IPS DF 6.9 (cell line): ENCODE data around the gene GATAD2B.

Experiments
- DNase-seq: peaks from one replicate; pipeline ENCODE4 v3.0.0-alpha.2; 2013; ENCODE audit warnings: low read depth, low spot score
- H3K27ac ChIP-seq: one replicate; pipeline ENCODE4 v1.5.1; 2013; ENCODE audit warnings: low read length, control low read depth
- H3K27me3 ChIP-seq: 2 replicates; pipeline ENCODE4 v1.6.1; 2013; ENCODE audit warnings: mild to moderate bottlenecking, low read length; ENCODE audit not compliant: control insufficient read depth, insufficient read depth
- H3K36me3 ChIP-seq: 2 replicates; pipeline ENCODE4 v1.6.1; 2013; ENCODE audit warnings: low read length; ENCODE audit not compliant: control insufficient read depth, insufficient read depth
- H3K4me1 ChIP-seq: 2 replicates; pipeline ENCODE4 v1.6.1; 2013; ENCODE audit warnings: low read length; ENCODE audit not compliant: control insufficient read depth, insufficient read depth
- H3K4me3 ChIP-seq: 2 replicates; pipeline ENCODE4 v1.5.1; 2013; ENCODE audit warnings: mild to moderate bottlenecking, low read length
- H3K9me3 ChIP-seq: 2 replicates; pipeline ENCODE4 v1.6.1; 2013; ENCODE audit warnings: low read length, inconsistent platforms; ENCODE audit not compliant: control insufficient read depth, insufficient read depth
- WGBS: extraction: QIAGEN DNeasy Blood & Tissue Kit; methylation state at CpG from one replicate; pipeline ENCODE4 v1.1.7; 2013; ENCODE audit warnings: mixed read lengths, missing lambda C conversion rate; ENCODE audit not compliant: insufficient read length, insufficient coverage; 5-methylcytosine and 5-hydroxymethylcytosine counted together

The GATAD2B gene

GRCh38 chr1:153922972-153923925 lies at the start of gene GATAD2B:
Gene GATAD2B (minus strand): TSS chr1:153922972. CDS start chr1:153828347, 94,625 bp downstream.
- no peaks in the 10 kb centered on the region for H3K9me3 ChIP-seq
- peaks cover 2% of the 10 kb centered on the region; the same call in 1 of the 2 replicates for H3K4me1 ChIP-seq
- WGBS, result no CpG with 5 or more reads among the region's 53 CpGs
- 0 out of 2 replicates have a peak, but pooled peaks cover 4% of the 10 kb centered on the region for H3K36me3 ChIP-seq
- peak within 1 kb of the TSS; percentile 78 for H3K4me3 ChIP-seq
- H3K27ac ChIP-seq, result no peak within 1 kb of the TSS
- H3K27me3 ChIP-seq, result no peaks in the 10 kb centered on the region
- DNase-seq, result peak; percentile 99

DNA sequence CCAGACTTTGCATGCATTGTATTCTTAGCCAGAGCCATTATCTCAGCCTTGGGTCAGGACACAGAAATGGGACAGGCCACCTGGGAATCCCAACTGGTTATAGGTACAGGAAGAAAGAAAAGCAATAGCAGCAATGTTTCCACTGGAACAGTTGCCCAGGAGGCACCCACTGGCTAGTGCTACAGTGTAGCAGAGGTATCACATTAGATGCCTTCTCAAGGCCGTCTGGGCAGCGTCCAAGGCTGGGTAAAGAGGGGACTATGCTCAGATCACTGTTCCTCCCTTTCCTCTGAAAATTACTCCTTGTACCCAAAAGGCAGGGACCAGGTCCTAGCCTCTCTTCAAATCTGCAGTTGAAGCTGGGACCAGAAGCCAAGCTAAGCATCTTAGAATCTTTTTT lies 47.6 kb upstream of the GATAD2B start:
- no CpG with 5 or more reads among the region's 2 CpGs for WGBS
- Histone ChIP-seq H3K4me1 (no peaks in the 10 kb centered on the region), H3K9me3 (no peaks in the 10 kb centered on the region), H3K36me3 (peaks cover 7% of the 10 kb centered on the region; the same call in 1 of the 2 replicates), H3K4me3 (no peak overlapping the region), H3K27ac (no peak overlapping the region), H3K27me3 (no peaks in the 10 kb centered on the region)
- DNase-seq, result no peak

GRCh38 chr1:153968972-153969371 lies 46.2 kb upstream of the GATAD2B start:
- Histone ChIP-seq H3K27me3 (no peaks in the 10 kb centered on the region), H3K4me1 (no peaks in the 10 kb centered on the region), H3K9me3 (no peaks in the 10 kb centered on the region), H3K27ac (no peak overlapping the region), H3K36me3 (peaks cover 3% of the 10 kb centered on the region; the same call in 1 of the 2 replicates), H3K4me3 (no peak overlapping the region)
- DNase-seq, result no peak
- WGBS, result no CpG with 5 or more reads among the region's 2 CpGs

- Histone ChIP-seq H3K36me3 (no peaks in the 10 kb centered on the region; the same call in 1 of the 2 replicates), H3K4me1 (no peaks in the 10 kb centered on the region), H3K4me3 (peak overlapping the region; percentile 5; the same call in 1 of the 2 replicates), H3K9me3 (no peaks in the 10 kb centered on the region), H3K27me3 (no peaks in the 10 kb centered on the region), H3K27ac (no peak overlapping the region)
- no peak for DNase-seq
- no CpG with 5 or more reads among the region's 13 CpGs for WGBS
These were observed 45.6 kb upstream of the GATAD2B start for GRCh38 chr1:153968408-153968807.

DNA sequence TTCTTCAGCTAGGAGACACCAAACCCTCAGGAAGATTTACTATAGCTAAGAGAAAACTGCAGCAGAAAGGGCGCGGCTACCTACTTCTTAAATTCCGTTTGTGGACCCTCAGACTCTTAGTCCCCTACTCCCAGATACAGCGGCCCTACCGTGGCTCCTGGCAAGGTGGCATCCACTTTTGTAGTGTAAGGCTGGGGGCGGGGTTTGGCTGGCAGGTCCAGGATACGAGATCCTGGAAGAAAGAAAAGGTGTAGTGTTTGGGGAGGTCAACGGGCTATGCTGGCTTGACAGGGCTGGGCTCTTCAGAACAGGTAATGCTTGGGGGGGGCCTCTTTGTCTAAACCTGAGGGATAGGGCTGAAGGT lies 45.2 kb upstream of the GATAD2B start:
- WGBS, result no CpG with 5 or more reads among the region's 8 CpGs
- peak overlapping the region; percentile 19; the same call in 1 of the 2 replicates for H3K4me3 ChIP-seq
- H3K27ac ChIP-seq, result no peak overlapping the region
- DNase-seq, result no peak
- H3K4me1 ChIP-seq, result no peaks in the 10 kb centered on the region
- no peaks in the 10 kb centered on the region for H3K9me3 ChIP-seq
- no peaks in the 10 kb centered on the region for H3K36me3 ChIP-seq
- H3K27me3 ChIP-seq, result no peaks in the 10 kb centered on the region

DNA sequence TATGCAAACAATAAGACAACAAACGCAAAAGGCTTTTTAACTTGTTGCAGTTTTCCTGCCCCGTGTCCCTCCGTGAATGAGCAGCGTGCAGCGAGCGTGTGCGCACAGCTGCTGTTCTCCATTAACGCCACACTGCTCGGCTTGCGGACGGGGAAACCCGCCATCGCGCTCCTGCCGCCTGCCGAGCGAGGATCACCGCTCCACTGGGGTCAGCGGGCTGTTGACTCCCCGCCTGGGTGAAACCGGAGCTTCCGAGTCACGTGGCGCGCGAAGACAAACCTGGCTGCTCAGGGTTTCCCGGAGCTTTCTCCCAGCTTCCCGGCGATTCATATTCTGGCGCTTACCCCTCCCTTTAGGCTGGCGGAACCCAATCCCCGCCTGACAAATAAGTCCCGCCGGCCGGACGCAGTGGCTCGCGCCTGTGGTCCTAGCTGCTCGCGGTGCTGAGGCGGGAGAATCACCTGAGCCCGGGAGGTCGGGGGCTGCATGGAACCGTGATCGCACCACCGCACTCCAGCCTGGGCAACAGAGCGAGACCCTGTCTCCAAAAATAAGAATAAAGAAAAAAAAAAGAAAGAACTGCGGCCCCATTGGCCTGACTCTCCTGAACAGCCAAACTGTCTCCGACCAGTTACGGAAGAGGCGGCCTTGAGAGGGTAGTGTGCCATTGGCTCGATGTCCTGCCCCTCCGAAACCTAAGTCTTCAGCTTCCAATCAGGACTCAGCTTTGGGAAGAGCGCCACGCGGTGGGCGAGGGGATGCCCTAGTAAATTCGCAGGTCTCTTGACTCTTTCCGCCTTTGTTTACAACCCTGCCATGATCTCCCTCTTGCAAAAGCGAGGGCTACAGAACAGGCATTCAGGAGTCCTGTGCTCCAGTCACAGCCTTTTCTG lies 44.6 kb upstream of the GATAD2B start, which contains the start of gene CREB3L4:
CREB3L4 (plus strand) TSS at position 796 of the 893 bp plus-strand sequence. CDS start 624 bp downstream, outside the sequence.
- H3K4me1 ChIP-seq, result no peaks in the 10 kb centered on the region
- H3K27ac ChIP-seq, result peak within 1 kb of the TSS; percentile 13
- H3K4me3 ChIP-seq, result peak within 1 kb of the TSS; percentile 42; the same call in 1 of the 2 replicates
- WGBS, result no CpG with 5 or more reads among the region's 60 CpGs
- H3K9me3 ChIP-seq, result no peaks in the 10 kb centered on the region
- peak; percentile 97 for DNase-seq
- no peaks in the 10 kb centered on the region for H3K27me3 ChIP-seq
- H3K36me3 ChIP-seq, result no peaks in the 10 kb centered on the region

GRCh38 chr1:153963850-153964331 lies 41.1 kb upstream of the GATAD2B start:
- WGBS, result no CpG with 5 or more reads among the region's 22 CpGs
- H3K4me3 ChIP-seq, result peak overlapping the region; percentile 87; the same call in 1 of the 2 replicates
- no peak for DNase-seq
- H3K27ac ChIP-seq, result peak overlapping the region; percentile 36
- H3K36me3 ChIP-seq, result peaks cover 13% of the 10 kb centered on the region
- H3K27me3 ChIP-seq, result no peaks in the 10 kb centered on the region
- no peaks in the 10 kb centered on the region for H3K9me3 ChIP-seq
- H3K4me1 ChIP-seq, result no peaks in the 10 kb centered on the region; the same call in 1 of the 2 replicates

- no peaks in the 10 kb centered on the region; the same call in 1 of the 2 replicates for H3K4me1 ChIP-seq
- no peaks in the 10 kb centered on the region for H3K27me3 ChIP-seq
- no CpG with 5 or more reads among the region's 54 CpGs for WGBS
These were observed 40.5 kb upstream of the GATAD2B start, which contains the start of gene SLC39A1 for GRCh38 chr1:153963030-153963849. Gene SLC39A1 (minus strand): TSS chr1:153963537. CDS start chr1:153962715, 822 bp downstream.

More at GRCh38 chr1:153963030-153963849, 40.5 kb upstream of the GATAD2B start, which contains the start of gene SLC39A1:
- Histone ChIP-seq H3K9me3 (no peaks in the 10 kb centered on the region), H3K36me3 (peaks cover 13% of the 10 kb centered on the region), H3K4me3 (peak within 1 kb of the TSS; percentile 87), H3K27ac (peak within 1 kb of the TSS; percentile 36)
- DNase-seq, result peak; percentile 96
